ENCODE results near the gene LRRC59. TPM values are rescaled to one million over a fixed set of nuclear protein-coding genes. Genes with fewer than 3 reads are reported as not detected.
A peak's percentile ranks its signal among the peaks of the same experiment; 100 is the strongest.
"Not testable (repeated sequence)": the region's sequence is repeated elsewhere in the genome, so short reads cannot be mapped to it uniquely, and the experiment has no call there.

The LRRC59 gene
- total and polyA plus RNA-seq, 8 donors = 32.2 to 117 (median 76.0) TPM

DNA sequence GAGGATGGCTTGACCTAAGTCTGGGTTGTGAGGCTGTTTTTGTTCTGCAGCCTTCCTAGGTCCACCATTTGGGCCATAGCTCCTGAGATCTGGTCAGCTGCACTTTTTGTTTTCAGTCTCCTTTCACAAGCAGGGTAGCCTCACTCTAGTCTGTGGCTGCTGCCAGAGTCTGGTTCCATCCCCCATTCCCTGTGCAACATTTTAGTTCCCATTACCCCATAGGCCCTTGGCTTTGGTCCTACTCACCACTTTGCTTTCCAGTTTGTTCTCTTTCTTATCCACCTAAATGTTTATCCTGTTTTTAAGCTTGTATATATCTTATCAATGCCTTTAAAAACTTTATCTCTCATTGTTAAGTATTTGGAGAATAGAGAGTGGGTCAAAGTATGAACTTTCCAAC lies 57.9 kb downstream of the LRRC59 start:
- Histone ChIP-seq H3K4me3 (no peak overlapping the region), H3K27ac (peak overlapping the region; percentile 50 to 81 (median 66)), H3K4me1 (peaks cover 0 to 17% (median 12%) of the 10 kb centered on the region in 4 donors), H3K9me3 (no peaks in the 10 kb centered on the region), H3K36me3 (no peaks in the 10 kb centered on the region), H3K27me3 (no peaks in the 10 kb centered on the region)
- peak in 1 of 2 donors; percentile 81 for DNase-seq
- intact Hi-C loops (cut with DNase I; ENCODE audit: low total_unique reads) = no loop called here
- TF ChIP-seq EP300 (IDR thresholded peaks at IDR 0.05) (no peak), POLR2A (IDR thresholded peaks at IDR 0.05) (no peak), POLR2AphosphoS5 (IDR thresholded peaks at IDR 0.05) (peak in 2 of 3 donors; percentile 5 to 75)
- TF ChIP-seq, protein P1, sequence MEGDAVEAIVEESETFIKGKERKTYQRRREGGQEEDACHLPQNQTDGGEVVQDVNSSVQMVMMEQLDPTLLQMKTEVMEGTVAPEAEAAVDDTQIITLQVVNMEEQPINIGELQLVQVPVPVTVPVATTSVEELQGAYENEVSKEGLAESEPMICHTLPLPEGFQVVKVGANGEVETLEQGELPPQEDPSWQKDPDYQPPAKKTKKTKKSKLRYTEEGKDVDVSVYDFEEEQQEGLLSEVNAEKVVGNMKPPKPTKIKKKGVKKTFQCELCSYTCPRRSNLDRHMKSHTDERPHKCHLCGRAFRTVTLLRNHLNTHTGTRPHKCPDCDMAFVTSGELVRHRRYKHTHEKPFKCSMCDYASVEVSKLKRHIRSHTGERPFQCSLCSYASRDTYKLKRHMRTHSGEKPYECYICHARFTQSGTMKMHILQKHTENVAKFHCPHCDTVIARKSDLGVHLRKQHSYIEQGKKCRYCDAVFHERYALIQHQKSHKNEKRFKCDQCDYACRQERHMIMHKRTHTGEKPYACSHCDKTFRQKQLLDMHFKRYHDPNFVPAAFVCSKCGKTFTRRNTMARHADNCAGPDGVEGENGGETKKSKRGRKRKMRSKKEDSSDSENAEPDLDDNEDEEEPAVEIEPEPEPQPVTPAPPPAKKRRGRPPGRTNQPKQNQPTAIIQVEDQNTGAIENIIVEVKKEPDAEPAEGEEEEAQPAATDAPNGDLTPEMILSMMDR (IDR thresholded peaks at IDR 0.05) = no peak

DNA sequence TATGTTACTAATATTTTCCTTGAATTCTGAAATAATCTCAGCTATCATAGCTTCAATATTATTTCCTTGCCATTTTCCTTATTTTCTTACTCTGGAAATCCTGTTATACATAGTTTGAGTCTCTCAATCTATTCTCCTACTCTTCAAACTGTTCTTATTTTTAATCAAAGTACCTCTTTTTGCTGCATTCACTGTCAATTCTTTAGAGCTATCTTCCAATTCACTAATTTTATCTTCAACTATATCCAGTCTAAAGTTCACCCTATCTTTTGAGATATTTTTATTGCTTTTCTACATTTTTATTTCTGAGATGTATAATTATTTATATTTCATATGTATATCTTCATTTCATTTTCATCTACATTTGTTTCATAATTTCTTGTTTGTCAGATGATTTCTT lies 58.7 kb downstream of the LRRC59 start:
- intact Hi-C loops (cut with DNase I; ENCODE audit: low total_unique reads) = no loop called here
- H3K36me3 ChIP-seq = no peaks in the 10 kb centered on the region

DNA sequence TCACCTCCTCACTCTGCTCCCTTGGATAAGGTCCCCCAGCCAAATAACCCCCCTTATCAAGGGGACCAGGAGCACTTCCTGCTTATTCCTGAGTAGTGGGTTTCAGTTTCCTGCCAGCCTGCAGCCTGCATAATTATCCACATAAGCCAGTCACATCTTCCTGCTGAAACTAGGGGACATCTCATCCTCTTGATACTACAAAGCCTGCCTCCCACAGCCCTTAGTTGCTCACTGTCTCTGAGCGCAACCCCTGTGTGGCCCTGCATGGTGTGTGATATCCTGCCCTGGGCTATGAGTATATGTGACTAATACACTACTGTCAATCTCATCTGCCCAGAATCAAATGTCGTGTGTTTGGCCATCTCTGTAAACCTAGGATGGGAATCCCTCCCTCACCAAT lies 59.4 kb downstream of the LRRC59 start:
- no peak for DNase-seq
- TF ChIP-seq, protein P1 (IDR thresholded peaks at IDR 0.05) = no peak
- TF ChIP-seq EP300 (IDR thresholded peaks at IDR 0.05) (no peak), POLR2AphosphoS5 (IDR thresholded peaks at IDR 0.05) (no peak), POLR2A (IDR thresholded peaks at IDR 0.05) (no peak)
- Histone ChIP-seq H3K27ac (peak overlapping the region in 2 of 5 donors; percentile 23 to 35), H3K4me3 (no peak overlapping the region), H3K36me3 (no peaks in the 10 kb centered on the region), H3K9me3 (no peaks in the 10 kb centered on the region), H3K4me1 (peaks cover 0 to 22% (median 13%) of the 10 kb centered on the region in 4 donors), H3K27me3 (no peaks in the 10 kb centered on the region)
- 72 to 99% (median 92%) methylated on average over 2 of the region's 2 CpGs for WGBS, 5 donors
- intact Hi-C loops (cut with DNase I; ENCODE audit: low total_unique reads) = no loop called here

More for the DNA sequence above, 58.7 kb downstream of the LRRC59 start:
- Histone ChIP-seq H3K27me3 (no peaks in the 10 kb centered on the region), H3K27ac (peak overlapping the region in 4 of 5 donors; percentile 50 to 76 (median 58)), H3K9me3 (no peaks in the 10 kb centered on the region), H3K4me1 (peaks cover 0 to 20% (median 11%) of the 10 kb centered on the region in 4 donors), H3K4me3 (no peak overlapping the region)
- TF ChIP-seq POLR2A (IDR thresholded peaks at IDR 0.05) = no peak
- no peak for TF ChIP-seq POLR2AphosphoS5 (IDR thresholded peaks at IDR 0.05)
- DNase-seq = no peak

DNA sequence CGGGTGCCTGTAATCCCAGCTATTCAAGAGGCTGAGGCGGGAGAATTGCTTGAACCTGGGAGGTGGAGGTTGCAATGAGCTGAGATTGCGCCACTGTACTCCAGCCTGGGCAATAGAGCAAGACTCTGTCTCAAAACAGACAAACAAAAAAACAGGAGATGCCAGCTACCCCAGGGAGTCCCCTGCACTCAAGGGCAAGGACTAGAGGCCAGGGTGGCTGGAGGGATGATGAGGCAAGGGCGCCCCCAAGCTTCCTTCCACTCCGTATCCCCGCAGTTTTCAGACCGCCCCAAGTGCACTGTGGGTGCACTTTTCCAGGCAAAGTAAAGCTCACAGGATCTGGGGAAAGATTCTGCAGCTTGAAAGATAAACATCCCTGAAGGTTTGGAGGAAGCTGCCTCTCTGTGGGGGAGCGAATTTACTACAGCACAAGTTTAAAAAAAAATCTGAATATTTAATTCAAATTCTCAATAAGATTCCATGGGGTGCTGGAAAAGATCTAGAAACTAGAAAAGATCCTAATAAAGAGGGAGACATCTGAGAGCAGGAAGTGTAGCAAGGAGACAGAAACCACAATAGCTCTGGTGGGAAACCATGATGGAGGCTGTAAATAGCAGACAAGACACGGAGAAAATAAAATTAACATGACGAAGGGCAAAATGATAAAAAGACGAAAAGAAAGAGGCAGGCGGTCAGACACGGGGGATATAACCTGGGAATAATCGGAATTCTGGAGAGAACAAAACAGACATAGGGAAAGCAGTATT lies 63.8 kb downstream of the LRRC59 start:
- DNase-seq; H3K27me3 ChIP-seq; H3K27ac ChIP-seq; H3K4me3 ChIP-seq; intact Hi-C loops (cut with DNase I; ENCODE audit: low total_unique reads); H3K36me3 ChIP-seq; H3K9me3 ChIP-seq: not testable (repeated sequence)
- WGBS, 5 donors = 40 to 56% (median 45%) methylated on average over 14 of the region's 14 CpGs
- H3K4me1 ChIP-seq = peaks cover 0 to 16% (median 8%) of the 10 kb centered on the region in 4 donors

DNA sequence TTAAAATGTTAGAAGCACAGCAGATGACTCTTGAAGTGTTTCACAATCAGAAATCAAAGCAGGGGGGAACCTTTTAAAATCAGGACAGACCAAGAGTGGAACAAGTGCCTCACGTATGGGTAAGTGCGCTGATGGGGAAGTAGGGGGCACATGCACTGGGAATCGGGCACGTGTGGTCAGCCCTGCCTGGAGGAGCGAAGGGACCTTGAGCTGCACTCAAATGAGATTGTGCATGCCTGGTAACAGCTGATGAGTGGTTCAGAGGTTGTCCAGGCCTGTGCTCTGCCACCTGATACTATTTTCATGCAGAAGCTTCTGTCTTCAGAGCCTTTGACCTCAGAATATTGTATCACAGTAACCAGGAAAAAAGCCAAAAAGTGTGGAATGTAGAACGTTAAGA lies 65.1 kb downstream of the LRRC59 start:
- H3K9me3 ChIP-seq = no peaks in the 10 kb centered on the region
- DNase-seq = no peak
- H3K36me3 ChIP-seq = no peaks in the 10 kb centered on the region
- H3K27me3 ChIP-seq = no peaks in the 10 kb centered on the region
- intact Hi-C loops (cut with DNase I; ENCODE audit: low total_unique reads) = no loop called here
- TF ChIP-seq EP300 (IDR thresholded peaks at IDR 0.05) (no peak), POLR2A (IDR thresholded peaks at IDR 0.05) (no peak), POLR2AphosphoS5 (IDR thresholded peaks at IDR 0.05) (no peak)
- TF ChIP-seq, protein P1 (IDR thresholded peaks at IDR 0.05) = no peak
- H3K4me1 ChIP-seq = peaks cover 0 to 16% (median 2%) of the 10 kb centered on the region in 4 donors
- no peak overlapping the region for H3K4me3 ChIP-seq
- WGBS, 5 donors = 66 to 81% (median 70%) methylated on average over 6 of the region's 6 CpGs
- H3K27ac ChIP-seq = no peak overlapping the region

Small RNA genes within 50 kb of the gene (small RNA-seq; reads per million reads assigned to genes)
- 0 reads per million in 4 donors for gene RF00019

Other genes starting within 250 kb of the LRRC59 start
- gene PPP1R9B, start 246.8 kb downstream of the LRRC59 start, total RNA-seq = 10 to 100 TPM; 11.6 to 64.2 (median 22.5) TPM
- gene PPP1R9B, start 246.8 kb downstream of the LRRC59 start, polyA plus RNA-seq = 10 to 100 TPM; 13.1 to 28.8 (median 14.2) TPM
- 10 to 100 TPM in 3 of 5 donors, 1 to 10 TPM in 2; 5.4 to 89.3 (median 21.4) TPM for gene SGCA, start 231.5 kb downstream of the LRRC59 start, total RNA-seq
- gene SGCA, start 231.5 kb downstream of the LRRC59 start, polyA plus RNA-seq = 10 to 100 TPM in 1 of 3 donors, 1 to 10 TPM in 2; 6.0 to 24.3 (median 8.7) TPM
- gene COL1A1, start 195.9 kb downstream of the LRRC59 start, total RNA-seq = 1,000 to 10,000 TPM in 1 of 5 donors, 100 to 1,000 TPM in 3, 10 to 100 TPM in 1; 87.0 to 1,931 (median 219) TPM
- gene COL1A1, start 195.9 kb downstream of the LRRC59 start, polyA plus RNA-seq = 10 to 100 TPM; 17.9 to 60.0 (median 24.9) TPM
- gene TMEM92, start 123.1 kb downstream of the LRRC59 start, total RNA-seq = 10 to 100 TPM in 3 of 5 donors, 1 to 10 TPM in 2; 2.7 to 24.9 (median 10.4) TPM
- gene TMEM92, start 123.1 kb downstream of the LRRC59 start, polyA plus RNA-seq = 10 to 100 TPM in 2 of 3 donors, 1 to 10 TPM in 1; 9.7 to 16.3 (median 12.2) TPM
- gene XYLT2, start 51.4 kb downstream of the LRRC59 start, total RNA-seq = 100 to 1,000 TPM in 3 of 5 donors, 10 to 100 TPM in 2; 52.7 to 166 (median 121) TPM
- 100 to 1,000 TPM in 1 of 3 donors, 10 to 100 TPM in 2; 57.4 to 134 (median 72.5) TPM for gene XYLT2, start 51.4 kb downstream of the LRRC59 start, polyA plus RNA-seq
- 10 to 100 TPM; 25.0 to 67.7 (median 44.4) TPM for gene MRPL27, start 24.3 kb downstream of the LRRC59 start, total RNA-seq
- gene MRPL27, start 24.3 kb downstream of the LRRC59 start, polyA plus RNA-seq = 100 to 1,000 TPM; 175 to 258 (median 219) TPM
- gene EME1, start 24.3 kb downstream of the LRRC59 start, total RNA-seq = 10 to 100 TPM in 1 of 5 donors, 1 to 10 TPM in 2, under 1 TPM in 1, not detected in 1; 0.87 to 15.8 (median 3.7) TPM
- gene EME1, start 24.3 kb downstream of the LRRC59 start, polyA plus RNA-seq = 1 to 10 TPM in 2 of 3 donors, not detected in 1; 1.2 to 2.0 TPM
- gene ACSF2, start 28.7 kb upstream of the LRRC59 start, total RNA-seq = 100 to 1,000 TPM in 3 of 5 donors, 10 to 100 TPM in 2; 16.1 to 172 (median 103) TPM
- 10 to 100 TPM; 44.7 to 86.8 (median 49.1) TPM for gene ACSF2, start 28.7 kb upstream of the LRRC59 start, polyA plus RNA-seq
- gene CHAD, start 71.4 kb upstream of the LRRC59 start, total RNA-seq = 10 to 100 TPM in 2 of 5 donors, under 1 TPM in 2, not detected in 1; 0.45 to 12.0 (median 6.0) TPM
- gene CHAD, start 71.4 kb upstream of the LRRC59 start, polyA plus RNA-seq = 1 to 10 TPM; 2.6 to 8.5 (median 4.9) TPM
- gene RSAD1, start 81.3 kb upstream of the LRRC59 start, total RNA-seq = 10 to 100 TPM; 18.7 to 54.8 (median 22.0) TPM
- 10 to 100 TPM; 23.9 to 29.4 (median 28.7) TPM for gene RSAD1, start 81.3 kb upstream of the LRRC59 start, polyA plus RNA-seq
- 1 to 10 TPM in 3 of 5 donors, not detected in 2; 1.1 to 2.7 (median 2.6) TPM for gene MYCBPAP, start 110.9 kb upstream of the LRRC59 start, total RNA-seq
- under 1 TPM in 2 of 3 donors, not detected in 1; 0.25 to 0.31 TPM for gene MYCBPAP, start 110.9 kb upstream of the LRRC59 start, polyA plus RNA-seq
- 100 to 1,000 TPM in 2 of 5 donors, 10 to 100 TPM in 2, 1 to 10 TPM in 1; 6.4 to 117 (median 49.5) TPM for gene EPN3, start 135.2 kb upstream of the LRRC59 start, total RNA-seq
- gene EPN3, start 135.2 kb upstream of the LRRC59 start, polyA plus RNA-seq = 10 to 100 TPM; 25.9 to 76.3 (median 40.6) TPM
- gene SPATA20, start 149.7 kb upstream of the LRRC59 start, total RNA-seq = 1,000 to 10,000 TPM in 1 of 5 donors, 100 to 1,000 TPM in 3, 10 to 100 TPM in 1; 45.0 to 1,214 (median 194) TPM
- gene SPATA20, start 149.7 kb upstream of the LRRC59 start, polyA plus RNA-seq = 10 to 100 TPM; 24.8 to 58.6 (median 40.6) TPM
- 1 to 10 TPM in 2 of 5 donors, not detected in 3; 2.0 to 3.7 TPM for gene CACNA1G, start 163.2 kb upstream of the LRRC59 start, total RNA-seq
- gene CACNA1G, start 163.2 kb upstream of the LRRC59 start, polyA plus RNA-seq = under 1 TPM in 2 of 3 donors, not detected in 1; 0.06 to 0.10 TPM
- gene ABCC3, start 237.4 kb upstream of the LRRC59 start, total RNA-seq = 1,000 to 10,000 TPM in 1 of 5 donors, 100 to 1,000 TPM in 4; 139 to 1,043 (median 270) TPM
- 10 to 100 TPM; 13.6 to 46.4 (median 23.9) TPM for gene ABCC3, start 237.4 kb upstream of the LRRC59 start, polyA plus RNA-seq

All from stomach (tissue), 9 donors.